WTC11 (cell line): Measurements from ENCODE around the gene AMBP. TPM values are rescaled to one million over a fixed set of nuclear protein-coding genes. Genes with fewer than 3 reads are reported as not detected.

ENCODE experiments used
- ATAC-seq: fragments of 200-7000 bp; cut with Tn5 transposase; 2 replicates; pipeline ENCODE4 v1.10.0; 2021; ENCODE audit warnings: mild to moderate bottlenecking, moderate library complexity
- CTCF ChIA-PET: fragments of 300-600 bp; sonication (Branson Sonifier 250); formaldehyde crosslinking; loops from one replicate; lab custom pipeline; 2021; ENCODE audit warnings: antibody characterized with exemption; lab: Charles Lee
- POLR2A ChIA-PET: fragments of 350-600 bp; sonication (Branson Sonifier 250); formaldehyde crosslinking; loops from one replicate; lab custom pipeline; 2021; ENCODE audit warnings: antibody characterized with exemption; lab: Charles Lee
- DNase-seq: peaks from one replicate; pipeline ENCODE4 v3.0.0; 2021; ENCODE audit warnings: low spot score
- H3K27ac Mint-ChIP-seq: 2 replicates; pipeline ENCODE4 v1.8.0; 2021; ENCODE audit warnings: mixed read lengths
- H3K27me3 Mint-ChIP-seq: 2 replicates; pipeline ENCODE4 v1.8.0; 2021; ENCODE audit warnings: low read depth, mild to moderate bottlenecking, moderate library complexity, mixed read lengths
- H3K36me3 Mint-ChIP-seq: 2 replicates; pipeline ENCODE4 v1.8.0; 2021; ENCODE audit warnings: mixed read lengths
- H3K4me1 Mint-ChIP-seq: 2 replicates; pipeline ENCODE4 v1.8.0; 2022; ENCODE audit warnings: mixed read lengths
- H3K4me3 Mint-ChIP-seq: 2 replicates; pipeline ENCODE4 v1.8.0; 2021; ENCODE audit warnings: mild to moderate bottlenecking, moderate library complexity, mixed read lengths
- H3K9me3 Mint-ChIP-seq: 2 replicates; pipeline ENCODE4 v1.8.0; 2021; ENCODE audit warnings: mixed read lengths
- CREM ChIP-seq: sonication (generic); formaldehyde crosslinking; IDR thresholded peaks from 2 replicates; pipeline ENCODE4 v1.8.1; 2022; ENCODE audit warnings: mild to moderate bottlenecking, missing genetic modification reagents, moderate library complexity
- ELF4 ChIP-seq: sonication (generic); formaldehyde crosslinking; IDR thresholded peaks from 2 replicates; pipeline ENCODE4 v1.8.1; 2022; ENCODE audit warnings: low read depth, mild to moderate bottlenecking, moderate library complexity, missing genetic modification reagents
- ETV6 ChIP-seq: sonication (generic); formaldehyde crosslinking; IDR thresholded peaks from 2 replicates; pipeline ENCODE4 v1.8.1; 2022; ENCODE audit warnings: mild to moderate bottlenecking, missing genetic modification reagents
- HMGA2 ChIP-seq: fragments of 250-450 bp; sonication (Bioruptor Pico); IDR thresholded peaks from 2 replicates; pipeline ENCODE4 v1.4.0; 2021; ENCODE audit warnings: mild to moderate bottlenecking, moderate library complexity
- MXD4 ChIP-seq: fragments of 250-450 bp; sonication (Bioruptor Pico); IDR thresholded peaks from 2 replicates; pipeline ENCODE4 v1.8.0; 2021; ENCODE audit warnings: mild to moderate bottlenecking, moderate library complexity, borderline replicate concordance
- MYBL2 ChIP-seq: sonication (generic); formaldehyde crosslinking; IDR thresholded peaks from 2 replicates; pipeline ENCODE4 v1.8.1; 2023; ENCODE audit warnings: mild to moderate bottlenecking, moderate library complexity, missing genetic modification reagents
- NFYB ChIP-seq: sonication (generic); formaldehyde crosslinking; conservative IDR thresholded peaks from 2 replicates; pipeline ENCODE4 v1.8.0; 2022; ENCODE audit warnings: low read depth, missing genetic modification reagents
- PRRX2 ChIP-seq: fragments of 250-450 bp; sonication (Bioruptor Pico); IDR thresholded peaks from 2 replicates; pipeline ENCODE4 v1.8.0; 2021; ENCODE audit warnings: mild to moderate bottlenecking
- SP1 ChIP-seq: sonication (generic); formaldehyde crosslinking; conservative IDR thresholded peaks from 2 replicates; pipeline ENCODE4 v1.8.1; 2022; ENCODE audit warnings: missing genetic modification reagents
- TCF7 ChIP-seq: sonication (generic); formaldehyde crosslinking; IDR thresholded peaks from 2 replicates; pipeline ENCODE4 v1.8.0; 2022; ENCODE audit warnings: mild to moderate bottlenecking, low read depth, missing genetic modification reagents, moderate library complexity
- TEAD1 ChIP-seq: sonication (generic); formaldehyde crosslinking; IDR thresholded peaks from 2 replicates; pipeline ENCODE4 v1.8.0; 2022; ENCODE audit warnings: mild to moderate bottlenecking, missing genetic modification reagents
- TEAD4 ChIP-seq: sonication (generic); formaldehyde crosslinking; IDR thresholded peaks from 2 replicates; pipeline ENCODE4 v1.8.0; 2022; ENCODE audit warnings: mild to moderate bottlenecking, missing genetic modification reagents
- ZBTB21 ChIP-seq: sonication (generic); formaldehyde crosslinking; IDR thresholded peaks from 2 replicates; pipeline ENCODE4 v1.8.1; 2023; ENCODE audit warnings: mild to moderate bottlenecking, missing genetic modification reagents, borderline replicate concordance
- ZNF263 ChIP-seq: sonication (generic); formaldehyde crosslinking; IDR thresholded peaks from 2 replicates; pipeline ENCODE4 v1.8.1; 2022; ENCODE audit warnings: low read depth, mild to moderate bottlenecking, moderate library complexity, missing genetic modification reagents
- ZNF671 ChIP-seq: fragments of 250-450 bp; sonication (Bioruptor Pico); IDR thresholded peaks from 2 replicates; pipeline ENCODE4 v1.8.0; 2021; ENCODE audit warnings: mild to moderate bottlenecking
- total RNA-seq: library from RNA; stranded (reverse); gene quantifications from 3 replicates; pipeline ENCODE4 v1.2.3, GENCODE V29; 2021
- TF ChIP-seq, protein P1 (sequence below): sonication (generic); formaldehyde crosslinking; IDR thresholded peaks from 2 replicates; pipeline ENCODE4 v1.8.0; 2022; ENCODE audit warnings: mild to moderate bottlenecking, missing genetic modification reagents
- TF ChIP-seq, protein P2 (sequence below): sonication (generic); formaldehyde crosslinking; IDR thresholded peaks from 2 replicates; pipeline ENCODE4 v1.8.0; 2023; ENCODE audit warnings: missing genetic modification reagents, mild to moderate bottlenecking, borderline replicate concordance
- TF ChIP-seq, protein P3 (sequence below): sonication (generic); formaldehyde crosslinking; IDR thresholded peaks from 2 replicates; pipeline ENCODE4 v1.8.1; 2023; ENCODE audit warnings: mild to moderate bottlenecking, missing genetic modification reagents, moderate library complexity
- TF ChIP-seq, protein P4 (sequence below): sonication (generic); formaldehyde crosslinking; IDR thresholded peaks from 2 replicates; pipeline ENCODE4 v1.8.1; 2023; ENCODE audit warnings: mild to moderate bottlenecking, missing genetic modification reagents, moderate library complexity
- TF ChIP-seq, protein P5 (sequence below): fragments of 250-450 bp; sonication (Bioruptor Pico); conservative IDR thresholded peaks from 2 replicates; pipeline ENCODE4 v1.9.0; 2021; ENCODE audit warnings: mild to moderate bottlenecking
- TF ChIP-seq, protein P6 (sequence below): sonication (generic); formaldehyde crosslinking; IDR thresholded peaks from 2 replicates; pipeline ENCODE4 v1.8.0; 2022; ENCODE audit warnings: missing genetic modification reagents

Gene AMBP
- total RNA-seq, 1 experiment from 2014 or later, result 3.3 TPM

DNA sequence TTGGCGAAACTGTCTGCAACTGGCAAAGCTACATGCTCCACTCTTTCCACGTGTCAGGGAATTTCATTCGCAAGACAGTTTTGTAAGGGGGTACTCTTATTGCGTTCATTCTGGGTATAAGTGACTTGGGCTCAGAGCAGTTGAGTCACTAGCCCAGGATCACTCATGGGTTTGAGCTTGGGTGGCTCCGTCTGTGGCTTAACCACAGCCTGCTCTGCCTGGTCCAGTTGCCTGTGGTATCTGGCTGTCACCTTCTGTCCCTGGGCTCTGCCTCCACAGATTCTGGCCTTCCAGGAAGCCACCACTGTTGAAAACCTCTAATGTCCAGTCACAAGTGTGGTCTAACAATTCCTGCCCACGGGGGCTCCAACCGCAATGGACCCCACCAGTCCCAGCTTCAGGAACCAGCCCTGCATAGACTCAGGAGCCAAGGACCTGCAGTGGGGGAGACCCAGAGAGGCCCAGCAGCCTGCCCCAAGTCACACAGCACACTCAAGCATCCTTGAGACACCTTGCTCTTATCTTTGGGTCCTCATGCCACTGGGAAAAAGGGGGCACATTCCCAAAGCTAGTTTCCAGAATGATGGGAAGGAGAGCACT, 10.6 kb upstream of the AMBP start:
- DNase-seq, result no peak
- H3K4me1 Mint-ChIP-seq, result no peaks in the 10 kb centered on the region
- no peak overlapping the region for H3K27ac Mint-ChIP-seq
- CTCF ChIA-PET, result interaction anchor here (0.7 to 1.8 kb wide), 5 partner anchors 7 to 202 kb away, joined by 3 to 7 read pairs (median 4); partner anchors contain the start of gene KIF12
- TF ChIP-seq ZNF671 (no peak), TEAD1 (CRISPR knock-in tag) (no peak), MXD4 (CRISPR knock-in tag) (no peak), CREM (CRISPR knock-in tag) (no peak), MYBL2 (CRISPR knock-in tag) (no peak), ETV6 (no peak)
- TF ChIP-seq, all 79 proteins: peak for 0
- H3K27me3 Mint-ChIP-seq, result peaks cover 25% of the 10 kb centered on the region
- H3K9me3 Mint-ChIP-seq, result no peaks in the 10 kb centered on the region
- POLR2A ChIA-PET, result interaction anchor here (0.6 kb wide), 1 partner anchor 209 kb away, joined by 4 read pairs; no protein-coding TSS in a partner anchor
- no peak overlapping the region for H3K4me3 Mint-ChIP-seq
- H3K36me3 Mint-ChIP-seq, result no peaks in the 10 kb centered on the region
- ATAC-seq, result no peak

DNA sequence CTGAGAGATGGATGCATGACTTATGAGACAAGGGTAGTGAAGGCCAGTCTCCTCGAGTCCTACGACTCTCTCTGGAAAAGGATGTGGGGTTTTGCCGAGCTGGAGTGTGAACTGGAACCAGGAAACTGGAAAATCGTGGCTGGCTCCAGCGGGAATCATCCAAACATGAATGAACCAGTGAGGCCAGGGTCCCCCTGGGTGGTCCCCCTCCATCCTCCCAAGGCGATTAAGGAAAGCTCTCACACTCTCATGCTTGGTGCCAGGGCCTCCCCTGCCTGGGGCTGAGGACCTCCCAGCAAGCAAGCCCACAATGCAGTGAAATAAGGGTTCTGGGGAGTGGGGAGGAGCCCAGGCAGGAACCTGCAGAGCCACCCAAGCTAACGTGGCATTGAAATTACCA, 9.6 kb upstream of the AMBP start:
- no peak overlapping the region for H3K27ac Mint-ChIP-seq
- no peak for ATAC-seq
- CTCF ChIA-PET, result interaction anchor here (0.9 to 1.8 kb wide), 4 partner anchors 8 to 203 kb away, joined by 3 to 7 read pairs (median 4); partner anchors contain the start of gene KIF12
- TF ChIP-seq TCF7 (CRISPR knock-in tag), result no peak
- no peak for TF ChIP-seq ELF4
- no peak for TF ChIP-seq HMGA2 (CRISPR knock-in tag)
- TF ChIP-seq, protein P1, sequence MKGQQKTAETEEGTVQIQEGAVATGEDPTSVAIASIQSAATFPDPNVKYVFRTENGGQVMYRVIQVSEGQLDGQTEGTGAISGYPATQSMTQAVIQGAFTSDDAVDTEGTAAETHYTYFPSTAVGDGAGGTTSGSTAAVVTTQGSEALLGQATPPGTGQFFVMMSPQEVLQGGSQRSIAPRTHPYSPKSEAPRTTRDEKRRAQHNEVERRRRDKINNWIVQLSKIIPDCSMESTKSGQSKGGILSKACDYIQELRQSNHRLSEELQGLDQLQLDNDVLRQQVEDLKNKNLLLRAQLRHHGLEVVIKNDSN (CRISPR knock-in tag), result no peak
- TF ChIP-seq, protein P2, sequence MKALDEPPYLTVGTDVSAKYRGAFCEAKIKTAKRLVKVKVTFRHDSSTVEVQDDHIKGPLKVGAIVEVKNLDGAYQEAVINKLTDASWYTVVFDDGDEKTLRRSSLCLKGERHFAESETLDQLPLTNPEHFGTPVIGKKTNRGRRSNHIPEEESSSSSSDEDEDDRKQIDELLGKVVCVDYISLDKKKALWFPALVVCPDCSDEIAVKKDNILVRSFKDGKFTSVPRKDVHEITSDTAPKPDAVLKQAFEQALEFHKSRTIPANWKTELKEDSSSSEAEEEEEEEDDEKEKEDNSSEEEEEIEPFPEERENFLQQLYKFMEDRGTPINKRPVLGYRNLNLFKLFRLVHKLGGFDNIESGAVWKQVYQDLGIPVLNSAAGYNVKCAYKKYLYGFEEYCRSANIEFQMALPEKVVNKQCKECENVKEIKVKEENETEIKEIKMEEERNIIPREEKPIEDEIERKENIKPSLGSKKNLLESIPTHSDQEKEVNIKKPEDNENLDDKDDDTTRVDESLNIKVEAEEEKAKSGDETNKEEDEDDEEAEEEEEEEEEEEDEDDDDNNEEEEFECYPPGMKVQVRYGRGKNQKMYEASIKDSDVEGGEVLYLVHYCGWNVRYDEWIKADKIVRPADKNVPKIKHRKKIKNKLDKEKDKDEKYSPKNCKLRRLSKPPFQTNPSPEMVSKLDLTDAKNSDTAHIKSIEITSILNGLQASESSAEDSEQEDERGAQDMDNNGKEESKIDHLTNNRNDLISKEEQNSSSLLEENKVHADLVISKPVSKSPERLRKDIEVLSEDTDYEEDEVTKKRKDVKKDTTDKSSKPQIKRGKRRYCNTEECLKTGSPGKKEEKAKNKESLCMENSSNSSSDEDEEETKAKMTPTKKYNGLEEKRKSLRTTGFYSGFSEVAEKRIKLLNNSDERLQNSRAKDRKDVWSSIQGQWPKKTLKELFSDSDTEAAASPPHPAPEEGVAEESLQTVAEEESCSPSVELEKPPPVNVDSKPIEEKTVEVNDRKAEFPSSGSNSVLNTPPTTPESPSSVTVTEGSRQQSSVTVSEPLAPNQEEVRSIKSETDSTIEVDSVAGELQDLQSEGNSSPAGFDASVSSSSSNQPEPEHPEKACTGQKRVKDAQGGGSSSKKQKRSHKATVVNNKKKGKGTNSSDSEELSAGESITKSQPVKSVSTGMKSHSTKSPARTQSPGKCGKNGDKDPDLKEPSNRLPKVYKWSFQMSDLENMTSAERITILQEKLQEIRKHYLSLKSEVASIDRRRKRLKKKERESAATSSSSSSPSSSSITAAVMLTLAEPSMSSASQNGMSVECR (CRISPR knock-in tag), result no peak
- no peak for TF ChIP-seq PRRX2 (CRISPR knock-in tag)
- no peak for TF ChIP-seq ETV6
- no peak for TF ChIP-seq ZBTB21 (CRISPR knock-in tag)
- TF ChIP-seq, protein P3, sequence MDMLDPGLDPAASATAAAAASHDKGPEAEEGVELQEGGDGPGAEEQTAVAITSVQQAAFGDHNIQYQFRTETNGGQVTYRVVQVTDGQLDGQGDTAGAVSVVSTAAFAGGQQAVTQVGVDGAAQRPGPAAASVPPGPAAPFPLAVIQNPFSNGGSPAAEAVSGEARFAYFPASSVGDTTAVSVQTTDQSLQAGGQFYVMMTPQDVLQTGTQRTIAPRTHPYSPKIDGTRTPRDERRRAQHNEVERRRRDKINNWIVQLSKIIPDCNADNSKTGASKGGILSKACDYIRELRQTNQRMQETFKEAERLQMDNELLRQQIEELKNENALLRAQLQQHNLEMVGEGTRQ (CRISPR knock-in tag), result no peak
- TF ChIP-seq, protein P4, sequence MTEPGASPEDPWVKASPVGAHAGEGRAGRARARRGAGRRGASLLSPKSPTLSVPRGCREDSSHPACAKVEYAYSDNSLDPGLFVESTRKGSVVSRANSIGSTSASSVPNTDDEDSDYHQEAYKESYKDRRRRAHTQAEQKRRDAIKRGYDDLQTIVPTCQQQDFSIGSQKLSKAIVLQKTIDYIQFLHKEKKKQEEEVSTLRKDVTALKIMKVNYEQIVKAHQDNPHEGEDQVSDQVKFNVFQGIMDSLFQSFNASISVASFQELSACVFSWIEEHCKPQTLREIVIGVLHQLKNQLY (CRISPR knock-in tag), result no peak
- TF ChIP-seq, protein P5, sequence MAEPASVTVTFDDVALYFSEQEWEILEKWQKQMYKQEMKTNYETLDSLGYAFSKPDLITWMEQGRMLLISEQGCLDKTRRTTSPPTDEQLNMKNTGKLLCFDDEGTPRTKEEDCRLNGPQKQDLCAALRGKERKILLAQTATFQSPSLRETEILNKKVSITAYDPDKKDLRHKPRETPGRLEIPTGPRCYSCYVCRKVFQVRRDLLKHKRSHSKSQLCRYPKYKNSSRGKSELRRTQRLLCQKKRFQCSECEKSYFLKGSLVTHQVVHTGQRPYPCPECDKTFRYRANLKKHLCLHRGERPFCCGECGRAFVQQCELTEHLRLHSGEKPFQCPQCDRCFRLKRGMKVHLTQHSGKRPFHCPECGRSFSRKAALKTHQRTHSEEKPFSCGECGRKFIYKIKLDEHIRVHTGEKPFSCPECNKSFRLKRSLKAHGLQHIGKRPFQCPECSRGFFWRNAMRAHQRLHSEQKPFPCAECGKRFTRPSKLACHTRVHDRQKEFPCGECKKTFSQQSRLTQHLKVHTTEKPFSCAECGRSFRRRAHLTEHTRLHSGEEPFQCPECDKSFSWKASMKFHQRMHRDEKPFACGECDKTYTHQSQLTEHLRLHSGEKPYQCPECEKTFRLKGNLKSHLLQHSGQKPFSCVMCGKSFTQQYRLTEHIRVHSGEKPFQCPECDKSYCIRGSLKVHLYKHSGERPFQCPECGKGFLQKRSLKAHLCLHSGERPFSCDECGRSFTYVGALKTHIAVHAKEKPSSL (CRISPR knock-in tag), result no peak
- TF ChIP-seq TEAD4, result no peak
- no peak for TF ChIP-seq ZNF263 (CRISPR knock-in tag)
- TF ChIP-seq, protein P6, sequence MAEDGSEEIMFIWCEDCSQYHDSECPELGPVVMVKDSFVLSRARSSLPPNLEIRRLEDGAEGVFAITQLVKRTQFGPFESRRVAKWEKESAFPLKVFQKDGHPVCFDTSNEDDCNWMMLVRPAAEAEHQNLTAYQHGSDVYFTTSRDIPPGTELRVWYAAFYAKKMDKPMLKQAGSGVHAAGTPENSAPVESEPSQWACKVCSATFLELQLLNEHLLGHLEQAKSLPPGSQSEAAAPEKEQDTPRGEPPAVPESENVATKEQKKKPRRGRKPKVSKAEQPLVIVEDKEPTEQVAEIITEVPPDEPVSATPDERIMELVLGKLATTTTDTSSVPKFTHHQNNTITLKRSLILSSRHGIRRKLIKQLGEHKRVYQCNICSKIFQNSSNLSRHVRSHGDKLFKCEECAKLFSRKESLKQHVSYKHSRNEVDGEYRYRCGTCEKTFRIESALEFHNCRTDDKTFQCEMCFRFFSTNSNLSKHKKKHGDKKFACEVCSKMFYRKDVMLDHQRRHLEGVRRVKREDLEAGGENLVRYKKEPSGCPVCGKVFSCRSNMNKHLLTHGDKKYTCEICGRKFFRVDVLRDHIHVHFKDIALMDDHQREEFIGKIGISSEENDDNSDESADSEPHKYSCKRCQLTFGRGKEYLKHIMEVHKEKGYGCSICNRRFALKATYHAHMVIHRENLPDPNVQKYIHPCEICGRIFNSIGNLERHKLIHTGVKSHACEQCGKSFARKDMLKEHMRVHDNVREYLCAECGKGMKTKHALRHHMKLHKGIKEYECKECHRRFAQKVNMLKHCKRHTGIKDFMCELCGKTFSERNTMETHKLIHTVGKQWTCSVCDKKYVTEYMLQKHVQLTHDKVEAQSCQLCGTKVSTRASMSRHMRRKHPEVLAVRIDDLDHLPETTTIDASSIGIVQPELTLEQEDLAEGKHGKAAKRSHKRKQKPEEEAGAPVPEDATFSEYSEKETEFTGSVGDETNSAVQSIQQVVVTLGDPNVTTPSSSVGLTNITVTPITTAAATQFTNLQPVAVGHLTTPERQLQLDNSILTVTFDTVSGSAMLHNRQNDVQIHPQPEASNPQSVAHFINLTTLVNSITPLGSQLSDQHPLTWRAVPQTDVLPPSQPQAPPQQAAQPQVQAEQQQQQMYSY (CRISPR knock-in tag), result no peak
- TF ChIP-seq SP1 (CRISPR knock-in tag), result no peak
- TF ChIP-seq NFYB (CRISPR knock-in tag), result no peak
- TF ChIP-seq, all 79 proteins: peak for 0
- no peak for DNase-seq
- H3K4me3 Mint-ChIP-seq, result no peak overlapping the region
- POLR2A ChIA-PET, result no interaction called here
- no peaks in the 10 kb centered on the region for H3K4me1 Mint-ChIP-seq
- no peaks in the 10 kb centered on the region for H3K36me3 Mint-ChIP-seq
- no peaks in the 10 kb centered on the region for H3K9me3 Mint-ChIP-seq
- H3K27me3 Mint-ChIP-seq, result peaks cover 26% of the 10 kb centered on the region
